HFFc6 (cell line): ENCODE results near the gene OPCML. TPM values are rescaled to one million over a fixed set of nuclear protein-coding genes. Genes with fewer than 3 reads are reported as not detected.

Experiments used
- DNase-seq: peaks from one replicate; pipeline ENCODE4 v3.0.0-alpha.2; 2018
- H3K27ac Mint-ChIP-seq: 2 replicates; pipeline ENCODE4 v1.8.0; 2020; ENCODE audit warnings: mild to moderate bottlenecking, mixed read lengths
- H3K27me3 Mint-ChIP-seq: 2 replicates; pipeline ENCODE4 v1.8.0; 2021; ENCODE audit warnings: mild to moderate bottlenecking, moderate library complexity, mixed read lengths; ENCODE audit not compliant: insufficient read depth
- H3K36me3 Mint-ChIP-seq: 2 replicates; pipeline ENCODE4 v1.8.0; 2021; ENCODE audit warnings: low read depth, mixed read lengths
- H3K4me1 Mint-ChIP-seq: 2 replicates; pipeline ENCODE4 v1.8.0; 2020; ENCODE audit warnings: low read depth, mixed read lengths
- H3K4me3 Mint-ChIP-seq: 2 replicates; pipeline ENCODE4 v1.8.0; 2020; ENCODE audit warnings: mild to moderate bottlenecking, moderate library complexity, mixed read lengths
- H3K9me3 Mint-ChIP-seq: 2 replicates; pipeline ENCODE4 v1.8.0; 2020; ENCODE audit warnings: mild to moderate bottlenecking, mixed read lengths
- CTCF ChIP-seq: fragments of 200-600 bp; sonication (generic); IDR thresholded peaks from 2 replicates; pipeline ENCODE4 v1.5.0; 2021; ENCODE audit warnings: antibody characterized with exemption, mild to moderate bottlenecking
- total RNA-seq, 6 experiments: library from RNA; stranded (reverse); fragmentation: NEBNext Ultra II Directional; extraction: Animal tissue kit (Norgen Biotek cat#: 25700); gene quantifications; 2 replicates in 1 of 6; 3 replicates in 5 of 6; pipeline ENCODE4 v1.2.3, GENCODE V29; 2021

Gene OPCML
- total RNA-seq, 6 experiments from 2014 or later: 0.11 to 1.7 (median 0.33) TPM

- no peak for TF ChIP-seq CTCF
- no peaks in the 10 kb centered on the region for H3K36me3 Mint-ChIP-seq
- DNase-seq: no peak
- no peaks in the 10 kb centered on the region for H3K27me3 Mint-ChIP-seq
- no peak overlapping the region for H3K4me3 Mint-ChIP-seq
- H3K9me3 Mint-ChIP-seq: no peaks in the 10 kb centered on the region
- no peak overlapping the region for H3K27ac Mint-ChIP-seq
- H3K4me1 Mint-ChIP-seq: peaks cover 17% of the 10 kb centered on the region
Observed at GRCh38 chr11:132822276-132822675, 710.0 kb downstream of the OPCML start.

- Mint-ChIP-seq H3K27me3 (no peaks in the 10 kb centered on the region), H3K9me3 (no peaks in the 10 kb centered on the region), H3K4me3 (no peak overlapping the region), H3K4me1 (peaks cover 17% of the 10 kb centered on the region), H3K27ac (peak overlapping the region; percentile 4; the same call in 1 of the 2 replicates), H3K36me3 (no peaks in the 10 kb centered on the region)
- DNase-seq: no peak
- TF ChIP-seq CTCF: no peak
Observed at GRCh38 chr11:132821499-132821898, 710.8 kb downstream of the OPCML start.

- no peaks in the 10 kb centered on the region for H3K27me3 Mint-ChIP-seq
- no peaks in the 10 kb centered on the region for H3K9me3 Mint-ChIP-seq
- no peak overlapping the region; the same call in 1 of the 2 replicates for H3K4me3 Mint-ChIP-seq
- H3K36me3 Mint-ChIP-seq: no peaks in the 10 kb centered on the region
- H3K4me1 Mint-ChIP-seq: peaks cover 17% of the 10 kb centered on the region
- peak; percentile 78 for DNase-seq
- no peak for TF ChIP-seq CTCF
- H3K27ac Mint-ChIP-seq: peak overlapping the region; percentile 4; the same call in 1 of the 2 replicates
Observed at GRCh38 chr11:132821014-132821413, 711.3 kb downstream of the OPCML start.

- no peaks in the 10 kb centered on the region; the same call in 1 of the 2 replicates for H3K9me3 Mint-ChIP-seq
- peaks cover 17% of the 10 kb centered on the region for H3K4me1 Mint-ChIP-seq
- no peaks in the 10 kb centered on the region for H3K27me3 Mint-ChIP-seq
- H3K27ac Mint-ChIP-seq: no peak overlapping the region
- TF ChIP-seq CTCF: no peak
- no peak for DNase-seq
- H3K36me3 Mint-ChIP-seq: no peaks in the 10 kb centered on the region
- H3K4me3 Mint-ChIP-seq: no peak overlapping the region
Observed at GRCh38 chr11:132818951-132819350, 713.4 kb downstream of the OPCML start.

GRCh38 chr11:132817387-132817786 lies 714.9 kb downstream of the OPCML start:
- no peak for TF ChIP-seq CTCF
- H3K36me3 Mint-ChIP-seq: no peaks in the 10 kb centered on the region
- no peak overlapping the region for H3K4me3 Mint-ChIP-seq
- peaks cover 17% of the 10 kb centered on the region for H3K4me1 Mint-ChIP-seq
- no peak overlapping the region for H3K27ac Mint-ChIP-seq
- no peak for DNase-seq
- 0 out of 2 replicates have a peak, but pooled peaks cover 2% of the 10 kb centered on the region for H3K27me3 Mint-ChIP-seq
- no peaks in the 10 kb centered on the region; the same call in 1 of the 2 replicates for H3K9me3 Mint-ChIP-seq

GRCh38 chr11:132814410-132814809 lies 717.9 kb downstream of the OPCML start:
- no peaks in the 10 kb centered on the region; the same call in 1 of the 2 replicates for H3K9me3 Mint-ChIP-seq
- H3K27ac Mint-ChIP-seq: no peak overlapping the region
- TF ChIP-seq CTCF: no peak
- no peak overlapping the region for H3K4me3 Mint-ChIP-seq
- no peak for DNase-seq
- no peaks in the 10 kb centered on the region for H3K36me3 Mint-ChIP-seq
- H3K27me3 Mint-ChIP-seq: peaks cover 2% of the 10 kb centered on the region; the same call in 1 of the 2 replicates
- H3K4me1 Mint-ChIP-seq: no peaks in the 10 kb centered on the region; the same call in 1 of the 2 replicates
